OCI-LY3 (cell line): ENCODE data around the gene TRPV4.

Experiments
- H2AFZ ChIP-seq: fragments of 200-600, 300-600 bp; shearing (Covaris generic); 2 replicates; pipeline ENCODE4 v1.6.0; 2014; ENCODE audit warnings: antibody characterized with exemption, low read depth, low read length
- H3K27ac ChIP-seq: fragments of 200-600, 300-600 bp; sonication (generic); 2 replicates; pipeline ENCODE4 v1.5.1; 2014; ENCODE audit warnings: mild to moderate bottlenecking, low read length, moderate library complexity, mixed read lengths
- H3K27me3 ChIP-seq: fragments of 200-600, 300-600 bp; sonication (generic); 2 replicates; pipeline ENCODE4 v1.6.1; 2014; ENCODE audit warnings: low read depth, low read length, mixed read lengths
- H3K36me3 ChIP-seq: fragments of 200-600, 300-600 bp; sonication (generic); replicated peaks from 2 replicates; pipeline ENCODE3; 2014; ENCODE audit warnings: low read depth, low read length, mixed read lengths
- H3K4me1 ChIP-seq: fragments of 300-600, 200-600 bp; sonication (generic); 2 replicates; pipeline ENCODE4 v1.6.1; 2014; ENCODE audit warnings: low read length, mixed read lengths
- H3K4me2 ChIP-seq: fragments of 200-600, 300-600 bp; sonication (generic); 2 replicates; pipeline ENCODE4 v1.6.1; 2014; ENCODE audit warnings: low read length, mixed read lengths
- H3K4me3 ChIP-seq: fragments of 300-600, 200-600 bp; sonication (generic); 2 replicates; pipeline ENCODE4 v1.5.1; 2014; ENCODE audit warnings: antibody characterized with exemption, mild to moderate bottlenecking, low read length, moderate library complexity
- H3K79me2 ChIP-seq: fragments of 300-600, 200-600 bp; shearing (Covaris generic); 2 replicates; pipeline ENCODE4 v1.6.1; 2014; ENCODE audit warnings: mild to moderate bottlenecking, low read length, mixed read lengths
- H3K9ac ChIP-seq: fragments of 300-600, 200-600 bp; shearing (Covaris generic); 2 replicates; pipeline ENCODE4 v1.6.0; 2014; ENCODE audit warnings: mild to moderate bottlenecking, low read length, moderate library complexity
- H3K9me3 ChIP-seq: fragments of 200-600, 300-600 bp; shearing (Covaris generic); 2 replicates; pipeline ENCODE4 v1.6.1; 2014; ENCODE audit warnings: low read length, mixed read lengths; ENCODE audit not compliant: insufficient read depth
- H4K20me1 ChIP-seq: fragments of 200-600, 300-600 bp; sonication (generic); 2 replicates; pipeline ENCODE4 v1.6.1; 2016; ENCODE audit warnings: low read length, mixed read lengths; ENCODE audit not compliant: insufficient read depth
- EZH2phosphoT487 ChIP-seq: fragments of 200-600 bp; shearing (Covaris generic); IDR thresholded peaks from 2 replicates; pipeline ENCODE4 v1.6.1; 2018; ENCODE audit warnings: antibody characterized with exemption, mixed run types, low read depth
- TF ChIP-seq, protein P1 (sequence below): fragments of 200-600, 300-600 bp; sonication (generic); IDR thresholded peaks from 2 replicates; pipeline ENCODE4 v1.5.1; 2014; ENCODE audit warnings: antibody characterized with exemption, low read length, low read depth

TRPV4 gene

DNA sequence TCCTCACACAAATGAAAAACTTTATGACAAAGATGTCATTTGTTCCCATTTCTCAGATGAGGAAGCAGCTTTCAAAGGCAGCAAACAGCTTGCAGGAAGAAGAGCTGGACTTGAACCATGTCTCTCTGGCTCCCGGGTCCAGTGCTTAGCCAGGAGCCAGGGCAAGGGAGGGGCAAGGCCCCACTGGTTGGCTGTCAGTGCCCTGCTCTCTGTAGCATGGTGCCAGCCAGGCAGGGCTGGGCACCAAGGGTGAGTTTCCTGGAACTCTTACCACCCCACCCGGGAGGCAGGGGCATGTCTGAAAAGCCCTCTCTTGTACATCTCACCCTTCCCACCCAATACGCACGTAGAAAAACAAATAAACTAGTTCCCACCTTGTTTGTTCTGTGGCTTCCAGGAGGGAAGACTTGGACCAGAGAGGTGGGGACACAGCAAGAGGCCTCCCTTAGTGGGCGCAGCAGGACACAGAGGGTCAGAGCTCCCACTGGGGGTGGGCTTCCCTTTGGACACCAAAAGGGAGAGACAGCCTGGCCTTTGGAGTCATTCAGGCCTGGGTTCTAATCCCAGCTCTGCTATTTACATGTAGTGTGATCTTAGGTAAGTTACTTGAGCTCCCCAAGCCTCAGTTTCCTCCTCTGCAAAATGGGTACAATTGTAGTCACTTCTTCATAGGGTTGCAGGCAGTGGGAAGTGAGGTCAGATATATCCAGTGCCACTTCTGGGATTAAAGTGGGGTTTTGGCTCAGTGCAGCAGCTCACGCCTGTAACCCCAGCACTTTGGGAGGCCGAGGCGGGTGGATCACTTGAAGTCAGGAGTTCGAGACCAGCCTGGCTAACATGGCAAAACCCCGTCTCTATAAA lies 17.2 kb downstream of the TRPV4 start:
- no peak overlapping the region for H2AFZ ChIP-seq
- H3K27me3 ChIP-seq = peaks cover 28% of the 10 kb centered on the region
- no peak overlapping the region for H3K4me2 ChIP-seq
- H3K79me2 ChIP-seq = no peaks in the 10 kb centered on the region
- no peaks in the 10 kb centered on the region for H3K36me3 ChIP-seq
- H3K9me3 ChIP-seq = no peaks in the 10 kb centered on the region
- TF ChIP-seq, protein P1, sequence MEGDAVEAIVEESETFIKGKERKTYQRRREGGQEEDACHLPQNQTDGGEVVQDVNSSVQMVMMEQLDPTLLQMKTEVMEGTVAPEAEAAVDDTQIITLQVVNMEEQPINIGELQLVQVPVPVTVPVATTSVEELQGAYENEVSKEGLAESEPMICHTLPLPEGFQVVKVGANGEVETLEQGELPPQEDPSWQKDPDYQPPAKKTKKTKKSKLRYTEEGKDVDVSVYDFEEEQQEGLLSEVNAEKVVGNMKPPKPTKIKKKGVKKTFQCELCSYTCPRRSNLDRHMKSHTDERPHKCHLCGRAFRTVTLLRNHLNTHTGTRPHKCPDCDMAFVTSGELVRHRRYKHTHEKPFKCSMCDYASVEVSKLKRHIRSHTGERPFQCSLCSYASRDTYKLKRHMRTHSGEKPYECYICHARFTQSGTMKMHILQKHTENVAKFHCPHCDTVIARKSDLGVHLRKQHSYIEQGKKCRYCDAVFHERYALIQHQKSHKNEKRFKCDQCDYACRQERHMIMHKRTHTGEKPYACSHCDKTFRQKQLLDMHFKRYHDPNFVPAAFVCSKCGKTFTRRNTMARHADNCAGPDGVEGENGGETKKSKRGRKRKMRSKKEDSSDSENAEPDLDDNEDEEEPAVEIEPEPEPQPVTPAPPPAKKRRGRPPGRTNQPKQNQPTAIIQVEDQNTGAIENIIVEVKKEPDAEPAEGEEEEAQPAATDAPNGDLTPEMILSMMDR = no peak
- TF ChIP-seq EZH2phosphoT487 = no peak
- H4K20me1 ChIP-seq = no peaks in the 10 kb centered on the region
- H3K4me1 ChIP-seq = no peaks in the 10 kb centered on the region
- H3K4me3 ChIP-seq = no peak overlapping the region
- no peak overlapping the region for H3K27ac ChIP-seq
- H3K9ac ChIP-seq = no peak overlapping the region

DNA sequence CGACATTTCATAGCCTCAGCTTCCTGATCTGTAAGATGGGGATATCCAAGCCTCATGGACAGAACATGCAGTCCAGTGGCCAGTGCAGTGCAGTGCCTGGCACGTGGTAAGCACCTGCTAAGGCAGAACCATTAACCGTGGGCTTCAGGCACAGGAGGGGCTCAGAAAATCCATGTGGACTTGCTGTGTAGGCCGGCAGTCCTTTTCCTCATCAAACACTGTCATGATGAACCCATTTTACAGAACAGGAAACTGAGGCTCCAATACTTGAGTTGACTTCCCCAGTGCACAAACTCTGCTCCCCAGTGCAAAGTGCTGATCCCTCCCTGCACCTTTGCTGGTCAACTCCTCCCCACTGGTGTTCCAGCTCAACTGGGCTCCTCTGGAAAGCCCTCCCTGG lies 18.0 kb downstream of the TRPV4 start:
- Histone ChIP-seq H3K9me3 (no peaks in the 10 kb centered on the region), H3K9ac (no peak overlapping the region), H3K27me3 (peaks cover 25% of the 10 kb centered on the region), H3K4me1 (no peaks in the 10 kb centered on the region), H3K79me2 (no peaks in the 10 kb centered on the region), H3K4me2 (no peak overlapping the region), H3K36me3 (no peaks in the 10 kb centered on the region), H4K20me1 (no peaks in the 10 kb centered on the region), H2AFZ (no peak overlapping the region), H3K4me3 (no peak overlapping the region), H3K27ac (no peak overlapping the region)
- TF ChIP-seq EZH2phosphoT487 = no peak
- TF ChIP-seq, protein P1 = no peak

DNA sequence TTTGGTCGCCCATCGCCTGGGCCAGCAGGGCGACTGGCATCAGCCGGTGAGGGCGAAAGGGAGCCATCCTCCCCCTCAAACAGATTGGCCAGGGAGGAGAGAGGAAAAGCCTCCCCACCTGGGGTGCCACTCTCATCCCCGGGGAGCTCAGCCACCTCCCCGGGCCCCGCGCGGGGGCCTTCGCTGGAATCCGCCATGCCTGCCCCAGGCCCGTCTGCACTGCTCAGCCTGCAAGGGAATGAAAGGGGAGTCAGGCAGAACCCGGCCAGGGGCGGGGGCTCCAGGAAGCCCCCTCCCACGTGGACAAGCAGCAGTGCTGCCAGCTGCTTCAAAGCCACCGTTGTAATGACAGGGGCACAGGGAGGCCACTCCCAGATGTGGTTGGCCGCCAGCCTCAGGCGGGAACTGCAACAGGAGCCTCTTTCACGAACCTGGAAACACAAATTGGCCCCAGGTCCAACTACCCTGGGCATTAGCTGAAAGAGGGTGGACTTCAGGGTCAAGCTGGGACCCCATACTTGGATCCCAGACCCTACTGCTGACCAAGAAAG lies 18.5 kb downstream of the TRPV4 start:
- Histone ChIP-seq H3K36me3 (no peaks in the 10 kb centered on the region), H3K4me1 (no peaks in the 10 kb centered on the region), H3K79me2 (no peaks in the 10 kb centered on the region), H3K4me2 (no peak overlapping the region), H3K27ac (no peak overlapping the region), H3K27me3 (peaks cover 22% of the 10 kb centered on the region), H3K4me3 (no peak overlapping the region), H3K9me3 (no peaks in the 10 kb centered on the region), H4K20me1 (no peaks in the 10 kb centered on the region), H2AFZ (no peak overlapping the region), H3K9ac (no peak overlapping the region)
- no peak for TF ChIP-seq EZH2phosphoT487
- TF ChIP-seq, protein P1 = no peak

DNA sequence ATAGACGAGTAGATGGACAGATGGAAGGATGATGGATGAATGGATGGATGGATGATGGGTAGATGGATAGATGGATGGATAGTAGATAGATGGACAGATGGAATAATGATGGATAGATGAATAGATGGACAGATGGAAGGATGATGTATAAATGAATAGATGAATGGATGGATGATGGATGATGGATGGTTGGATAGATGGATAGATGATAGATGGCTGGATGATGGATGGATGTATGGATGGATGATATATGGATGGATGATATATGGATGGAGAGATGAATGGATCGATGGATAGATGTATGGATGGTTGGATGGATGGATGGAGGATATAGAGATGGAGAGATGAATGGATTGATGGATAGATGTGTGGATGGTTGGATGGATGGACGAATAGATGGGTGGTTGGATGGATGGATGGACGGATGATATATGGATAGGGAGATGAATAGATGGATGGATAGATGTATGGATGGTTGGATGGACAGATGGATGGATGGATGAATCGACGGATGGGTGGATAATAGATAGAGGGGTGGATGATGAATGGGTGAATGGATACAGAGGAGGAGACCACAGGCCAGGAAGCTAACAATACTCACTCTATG lies 19.3 kb downstream of the TRPV4 start:
- H3K4me1 ChIP-seq = no peaks in the 10 kb centered on the region
- H3K9ac ChIP-seq = no peak overlapping the region
- H3K9me3 ChIP-seq = no peaks in the 10 kb centered on the region
- H3K4me2 ChIP-seq = no peak overlapping the region
- no peak overlapping the region for H3K4me3 ChIP-seq
- H3K79me2 ChIP-seq = no peaks in the 10 kb centered on the region
- H3K27ac ChIP-seq = no peak overlapping the region
- H3K36me3 ChIP-seq = no peaks in the 10 kb centered on the region
- no peak overlapping the region for H2AFZ ChIP-seq
- TF ChIP-seq, protein P1 = no peak
- no peak for TF ChIP-seq EZH2phosphoT487
- H3K27me3 ChIP-seq = peaks cover 15% of the 10 kb centered on the region
- H4K20me1 ChIP-seq = no peaks in the 10 kb centered on the region
